ENCODE results near the gene CEND1.
A peak's percentile ranks its signal among the peaks of the same experiment; 100 is the strongest.

DNA sequence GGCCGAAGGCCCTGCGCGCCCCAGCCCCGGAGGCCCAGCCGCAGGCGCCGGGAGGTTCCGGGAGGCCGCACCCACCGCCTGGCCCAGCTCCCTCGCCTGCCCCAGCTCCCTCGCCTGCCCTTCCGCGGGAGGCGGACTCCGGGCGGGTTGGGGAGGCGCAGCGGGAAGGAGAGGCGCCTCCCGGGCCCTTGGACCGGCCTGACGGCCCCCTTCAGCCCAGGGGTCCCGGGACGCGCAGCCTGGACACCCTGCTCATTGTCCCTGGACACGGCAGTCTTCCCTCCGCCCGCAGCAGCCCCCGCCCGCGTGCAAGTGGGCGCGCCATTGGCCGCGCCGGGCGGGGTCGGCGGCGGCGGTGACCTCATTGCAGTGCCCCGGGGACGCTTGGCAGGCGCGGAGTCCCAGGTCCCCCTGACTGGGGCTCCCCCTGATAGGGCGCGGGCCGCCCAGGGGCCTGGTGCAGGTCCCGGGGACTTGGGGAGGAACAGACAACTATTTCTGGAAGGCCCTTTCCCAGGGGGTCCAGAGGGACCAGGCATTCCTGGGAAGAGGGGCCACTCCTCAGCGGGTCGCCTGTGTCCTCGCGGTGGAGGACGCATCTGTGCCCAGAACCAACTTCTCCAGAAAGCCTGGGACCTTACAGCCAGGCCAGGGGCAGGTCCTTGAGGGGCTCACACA lies 43.4 kb upstream of the CEND1 start:
- TF ChIP-seq POLR2AphosphoS5 (IDR thresholded peaks at IDR 0.05) (peak; percentile 50), POLR2A (IDR thresholded peaks at IDR 0.05) (peak in 1 of 2 donors; percentile 34), EP300 (IDR thresholded peaks at IDR 0.05) (no peak)
- TF ChIP-seq, protein P1, sequence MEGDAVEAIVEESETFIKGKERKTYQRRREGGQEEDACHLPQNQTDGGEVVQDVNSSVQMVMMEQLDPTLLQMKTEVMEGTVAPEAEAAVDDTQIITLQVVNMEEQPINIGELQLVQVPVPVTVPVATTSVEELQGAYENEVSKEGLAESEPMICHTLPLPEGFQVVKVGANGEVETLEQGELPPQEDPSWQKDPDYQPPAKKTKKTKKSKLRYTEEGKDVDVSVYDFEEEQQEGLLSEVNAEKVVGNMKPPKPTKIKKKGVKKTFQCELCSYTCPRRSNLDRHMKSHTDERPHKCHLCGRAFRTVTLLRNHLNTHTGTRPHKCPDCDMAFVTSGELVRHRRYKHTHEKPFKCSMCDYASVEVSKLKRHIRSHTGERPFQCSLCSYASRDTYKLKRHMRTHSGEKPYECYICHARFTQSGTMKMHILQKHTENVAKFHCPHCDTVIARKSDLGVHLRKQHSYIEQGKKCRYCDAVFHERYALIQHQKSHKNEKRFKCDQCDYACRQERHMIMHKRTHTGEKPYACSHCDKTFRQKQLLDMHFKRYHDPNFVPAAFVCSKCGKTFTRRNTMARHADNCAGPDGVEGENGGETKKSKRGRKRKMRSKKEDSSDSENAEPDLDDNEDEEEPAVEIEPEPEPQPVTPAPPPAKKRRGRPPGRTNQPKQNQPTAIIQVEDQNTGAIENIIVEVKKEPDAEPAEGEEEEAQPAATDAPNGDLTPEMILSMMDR (IDR thresholded peaks at IDR 0.05) = no peak

All from gastroesophageal sphincter (tissue), 3 donors.